Calu3 (cell line): ENCODE measurements around the gene MEGF10. TPM values are rescaled to one million over a fixed set of nuclear protein-coding genes. Genes with fewer than 3 reads are reported as not detected.
A peak's percentile ranks its signal among the peaks of the same experiment; 100 is the strongest.

Experiments used
- BruUV-seq: library from RNA; stranded (reverse); fragments of 400-500 nt; replicated peaks from 2 replicates; lab custom pipeline; 2021; lab: Mats Ljungman, UMichigan
- CTCF ChIA-PET: fragments of 300-600 bp; sonication (Branson Sonifier 250); formaldehyde crosslinking; loops from one replicate; lab custom pipeline; 2022; ENCODE audit warnings: antibody characterized with exemption; lab: Charles Lee
- DNase-seq: peaks from one replicate; pipeline ENCODE4 v3.0.0; 2022
- H3K27ac Mint-ChIP-seq: one replicate; pipeline ENCODE4 v1.8.0; 2022; ENCODE audit warnings: mixed read lengths; ENCODE audit not compliant: unreplicated experiment
- H3K27me3 Mint-ChIP-seq: one replicate; pipeline ENCODE4 v1.8.0; 2022; ENCODE audit warnings: mixed read lengths; ENCODE audit not compliant: unreplicated experiment
- H3K36me3 Mint-ChIP-seq: one replicate; pipeline ENCODE4 v1.8.0; 2022; ENCODE audit warnings: mild to moderate bottlenecking, moderate library complexity, mixed read lengths; ENCODE audit not compliant: insufficient read depth, unreplicated experiment
- H3K4me1 Mint-ChIP-seq: one replicate; pipeline ENCODE4 v1.8.0; 2022; ENCODE audit warnings: mild to moderate bottlenecking, low read depth, mixed read lengths; ENCODE audit not compliant: unreplicated experiment
- H3K4me3 Mint-ChIP-seq: one replicate; pipeline ENCODE4 v1.8.0; 2022; ENCODE audit warnings: mild to moderate bottlenecking, low read depth, moderate library complexity, mixed read lengths; ENCODE audit not compliant: unreplicated experiment
- H3K9me3 Mint-ChIP-seq: one replicate; pipeline ENCODE4 v1.8.0; 2022; ENCODE audit warnings: low read depth, mixed read lengths; ENCODE audit not compliant: unreplicated experiment
- intact Hi-C: fragments of 100-400 bp; cut with micrococcal nuclease; formaldehyde crosslinking; loops from one replicate; pipeline ENCODE4 v1.10.0; 2022; ENCODE audit not compliant: unreplicated experiment
- total RNA-seq: library from RNA; stranded (reverse); gene quantifications from 2 replicates; pipeline ENCODE4 v1.2.3, GENCODE V29; 2022
- TF ChIP-seq, protein P1 (sequence below): fragments of 200-600 bp; IDR thresholded peaks from one replicate; pipeline ENCODE4 v1.8.0; 2022; ENCODE audit warnings: antibody characterized with exemption; ENCODE audit not compliant: unreplicated experiment

Gene MEGF10
- total RNA-seq, 1 experiment from 2014 or later: 0.71 TPM

DNA sequence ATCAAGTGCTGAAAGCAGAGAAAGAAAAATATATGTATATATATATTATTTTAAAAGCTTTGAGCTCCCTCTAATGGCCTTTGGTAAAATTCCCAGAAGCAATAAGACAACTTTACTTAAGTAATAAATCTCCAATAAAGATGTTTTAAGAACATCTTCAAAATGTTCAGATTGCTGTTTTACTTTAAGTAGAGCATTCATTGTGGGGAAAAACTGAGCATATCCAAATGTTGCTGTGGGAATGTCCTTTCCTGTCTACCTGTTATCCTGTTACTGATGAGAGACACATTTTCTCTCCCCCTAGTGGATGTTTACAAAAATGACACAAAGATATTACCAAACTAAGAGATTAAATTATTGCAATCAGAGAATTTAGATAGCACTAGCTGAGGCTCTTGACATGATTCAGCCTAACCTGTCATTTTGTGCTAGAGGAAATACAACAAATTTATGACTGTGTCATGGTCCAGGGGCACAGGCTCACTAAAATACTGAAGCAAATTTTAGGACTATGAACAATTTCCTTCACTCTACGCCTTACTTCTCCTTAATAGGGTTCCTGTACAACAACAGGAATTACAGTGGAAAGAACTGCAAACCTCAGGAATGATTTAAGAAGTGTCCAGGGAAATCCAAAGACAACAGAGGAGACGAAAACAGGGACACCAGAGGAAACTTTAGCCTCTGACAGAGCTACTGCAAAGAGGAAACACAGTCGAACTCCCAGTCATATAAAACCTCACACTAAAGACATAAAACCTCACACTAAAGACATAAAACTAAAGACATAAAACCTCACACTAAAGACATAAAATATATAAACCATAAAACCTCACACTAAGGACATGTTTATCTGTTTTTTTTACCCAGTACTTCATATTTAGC is 202.5 kb downstream of the MEGF10 start:
- BruUV-seq: no TSS peak
- H3K4me3 Mint-ChIP-seq: no peak overlapping the region
- H3K27me3 Mint-ChIP-seq: peaks cover 45% of the 10 kb centered on the region

DNA sequence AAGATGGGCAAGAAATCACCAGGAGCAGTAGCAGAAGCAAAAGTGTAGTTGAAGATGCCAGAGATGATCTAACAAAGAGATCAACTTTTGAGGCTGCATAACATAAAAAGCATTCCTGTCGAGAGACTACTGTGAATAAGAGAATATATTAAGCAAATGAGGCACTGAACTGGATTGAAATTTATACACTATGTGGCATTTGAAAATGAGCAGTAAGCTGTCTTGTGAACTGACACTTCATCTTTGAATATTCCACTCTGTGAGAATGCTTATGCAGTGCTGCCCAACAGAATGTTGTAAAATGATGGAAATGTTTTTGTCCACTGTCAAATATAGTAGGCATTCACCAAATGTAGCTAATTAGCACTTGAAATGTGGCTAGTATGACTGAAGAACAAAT is 208.0 kb downstream of the MEGF10 start:
- TF ChIP-seq, protein P1, sequence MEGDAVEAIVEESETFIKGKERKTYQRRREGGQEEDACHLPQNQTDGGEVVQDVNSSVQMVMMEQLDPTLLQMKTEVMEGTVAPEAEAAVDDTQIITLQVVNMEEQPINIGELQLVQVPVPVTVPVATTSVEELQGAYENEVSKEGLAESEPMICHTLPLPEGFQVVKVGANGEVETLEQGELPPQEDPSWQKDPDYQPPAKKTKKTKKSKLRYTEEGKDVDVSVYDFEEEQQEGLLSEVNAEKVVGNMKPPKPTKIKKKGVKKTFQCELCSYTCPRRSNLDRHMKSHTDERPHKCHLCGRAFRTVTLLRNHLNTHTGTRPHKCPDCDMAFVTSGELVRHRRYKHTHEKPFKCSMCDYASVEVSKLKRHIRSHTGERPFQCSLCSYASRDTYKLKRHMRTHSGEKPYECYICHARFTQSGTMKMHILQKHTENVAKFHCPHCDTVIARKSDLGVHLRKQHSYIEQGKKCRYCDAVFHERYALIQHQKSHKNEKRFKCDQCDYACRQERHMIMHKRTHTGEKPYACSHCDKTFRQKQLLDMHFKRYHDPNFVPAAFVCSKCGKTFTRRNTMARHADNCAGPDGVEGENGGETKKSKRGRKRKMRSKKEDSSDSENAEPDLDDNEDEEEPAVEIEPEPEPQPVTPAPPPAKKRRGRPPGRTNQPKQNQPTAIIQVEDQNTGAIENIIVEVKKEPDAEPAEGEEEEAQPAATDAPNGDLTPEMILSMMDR: no peak
- CTCF ChIA-PET: no interaction called here
- intact Hi-C loops: loop anchor here (10.0 kb wide), 1 partner anchor 664 kb away; no protein-coding TSS in a partner anchor
- H3K27ac Mint-ChIP-seq: no peak overlapping the region
- H3K4me3 Mint-ChIP-seq: no peak overlapping the region
- DNase-seq: no peak
- no peaks in the 10 kb centered on the region for H3K9me3 Mint-ChIP-seq
- no peaks in the 10 kb centered on the region for H3K36me3 Mint-ChIP-seq
- BruUV-seq: no TSS peak
- H3K4me1 Mint-ChIP-seq: no peaks in the 10 kb centered on the region
- H3K27me3 Mint-ChIP-seq: peaks cover 47% of the 10 kb centered on the region

More for the DNA sequence above, 202.5 kb downstream of the MEGF10 start:
- CTCF ChIA-PET: interaction anchor here (0.6 to 2.1 kb wide), 15 partner anchors 8 to 848 kb away, joined by 3 to 8 read pairs (median 4); partner anchors contain the start of gene MEGF10
- no peak for DNase-seq
- Mint-ChIP-seq H3K36me3 (no peaks in the 10 kb centered on the region), H3K27ac (no peak overlapping the region), H3K4me1 (no peaks in the 10 kb centered on the region), H3K9me3 (no peaks in the 10 kb centered on the region)
- intact Hi-C loops: loop anchor here (1.0 to 10.0 kb wide), 5 partner anchors 51 to 836 kb away; partner anchors contain the start of gene MEGF10
- TF ChIP-seq, protein P1: peak; percentile 95

GRCh38 chr5:127505905-127506304 is 215.3 kb downstream of the MEGF10 start:
- peaks cover 3% of the 10 kb centered on the region for H3K27me3 Mint-ChIP-seq
- intact Hi-C loops: no loop called here
- H3K27ac Mint-ChIP-seq: no peak overlapping the region
- H3K9me3 Mint-ChIP-seq: no peaks in the 10 kb centered on the region
- H3K4me3 Mint-ChIP-seq: no peak overlapping the region
- TF ChIP-seq, protein P1: no peak
- H3K36me3 Mint-ChIP-seq: no peaks in the 10 kb centered on the region
- no peaks in the 10 kb centered on the region for H3K4me1 Mint-ChIP-seq
- CTCF ChIA-PET: no interaction called here
- DNase-seq: no peak
- BruUV-seq: no TSS peak

DNA sequence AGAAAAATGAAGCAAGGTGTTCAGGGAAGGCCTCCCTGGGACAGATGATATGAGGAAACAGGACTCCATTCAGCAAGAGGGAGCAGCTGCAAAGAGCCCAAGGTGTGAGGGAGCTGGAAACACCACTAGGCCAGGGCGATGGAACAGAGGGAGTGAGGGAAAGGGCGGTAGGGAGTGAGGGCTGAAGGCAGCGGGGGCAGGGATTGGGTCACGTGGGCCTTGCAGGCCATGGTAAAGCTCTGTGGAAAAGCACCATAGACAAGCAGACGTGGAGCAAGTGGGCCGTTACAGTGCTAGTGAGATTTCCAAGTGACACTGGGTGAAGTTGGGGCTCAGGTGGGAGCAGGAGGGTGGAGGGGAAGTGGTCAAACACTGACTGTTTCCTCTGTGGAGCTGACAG is 216.0 kb downstream of the MEGF10 start:
- Mint-ChIP-seq H3K4me1 (no peaks in the 10 kb centered on the region), H3K27ac (no peak overlapping the region), H3K36me3 (no peaks in the 10 kb centered on the region), H3K9me3 (no peaks in the 10 kb centered on the region), H3K4me3 (no peak overlapping the region), H3K27me3 (peaks cover 10% of the 10 kb centered on the region)
- TF ChIP-seq, protein P1: no peak
- no TSS peak for BruUV-seq
- CTCF ChIA-PET: no interaction called here
- DNase-seq: no peak
- intact Hi-C loops: no loop called here
